Right lobe of liver (tissue), 6 donors: ENCODE measurements around the gene RIMS1. TPM values are rescaled to one million over a fixed set of nuclear protein-coding genes. Genes with fewer than 3 reads are reported as not detected.

Experiments used
- ATAC-seq, 4 donors: fragments of 200-7000 bp; cut with Tn5 transposase; one replicate each; pipeline ENCODE4 v1.9.1; 2020; ENCODE audit warnings: mild to moderate bottlenecking in 4 of 4, moderate library complexity in 4 of 4
- DNase-seq, 3 donors: peaks; one replicate each; pipeline ENCODE4 v3.0.0-alpha.2; 2020
- H3K27ac ChIP-seq, 3 donors: fragments of 200-600 bp; one replicate each; pipeline ENCODE4 v1.8.0; 2022
- H3K27me3 ChIP-seq, 2 donors: fragments of 200-600 bp; one replicate each; pipeline ENCODE4 v1.8.0; 2022
- H3K36me3 ChIP-seq, 4 donors: fragments of 200-600 bp; sonication (generic) in 1 of 4; one replicate each; pipeline versions ENCODE4 v1.5.1 to v1.8.0; 2017 to 2022; ENCODE audit warnings: control low read depth in 1 of 4
- H3K4me1 ChIP-seq, 4 donors: fragments of 200-600 bp; sonication (generic) in 1 of 4; one replicate each; pipeline versions ENCODE4 v1.5.1 to v1.8.0; 2017 to 2022; ENCODE audit warnings: control low read depth in 1 of 4
- H3K4me3 ChIP-seq, 3 donors: fragments of 200-600 bp; one replicate each; pipeline ENCODE4 v1.8.0; 2022
- H3K9me3 ChIP-seq, 4 donors: fragments of 200-600 bp; sonication (generic) in 1 of 4; one replicate each; pipeline versions ENCODE4 v1.5.1 to v1.8.0; 2017 to 2022; ENCODE audit warnings: control low read depth in 1 of 4
- POLR2A ChIP-seq: fragments of 450-650 bp; IDR thresholded peaks from one replicate; pipeline ENCODE4 v1.6.1; 2017; ENCODE audit warnings: antibody characterized with exemption, mild to moderate bottlenecking
- WGBS: methylation state at CpG from one replicate; pipeline ENCODE4 v1.1.6; 2018; ENCODE audit warnings: low coverage, low lambda C conversion rate; ENCODE audit not compliant: insufficient coverage; ENCODE audit errors: missing lambda C conversion rate; 5-methylcytosine and 5-hydroxymethylcytosine counted together
- intact Hi-C, 2 donors: fragments of 100-400 bp; cut with DNase I; formaldehyde crosslinking; loops; one replicate each; pipeline versions ENCODE4 v1.11.2 to v1.14.1; 2022
- total RNA-seq, 6 experiments: library from RNA; depleted of rRNA in 2 of 6; stranded (reverse); fragments of >200 nt in 2 of 6; fragmentation: NEBNext Ultra II Directional in 3 of 6; extraction: Animal tissue kit (Norgen Biotek cat#: 25700) in 3 of 6; gene quantifications; one replicate each; pipeline versions ENCODE4 v1.1.0 to v1.2.4, GENCODE V29; 2016 to 2023
- TF ChIP-seq, protein P1 (sequence below), 4 donors: fragments of 200-600 bp in 3 of 4; fragments of 450-650 bp in 1 of 4; IDR thresholded peaks; one replicate each; pipeline versions ENCODE4 v1.5.1 to v1.8.0; 2016 to 2022; ENCODE audit warnings: antibody characterized with exemption in 4 of 4, mild to moderate bottlenecking in 2 of 4
- donor health status: DM: no; HTN: yes; CAD: no.
- donor health status: DM: no; HTN: no; CAD: no.
- donor health status: DM: no; HTN: no; CAD: no.
- donor health status: DM: no; HTN: yes; CAD: no.
- donor health status: DM: no; HTN: yes; CAD: no.

RIMS1 gene
- total RNA-seq, 6 experiments from 2014 or later: 0.09 to 0.69 TPM; not detected in 4

DNA sequence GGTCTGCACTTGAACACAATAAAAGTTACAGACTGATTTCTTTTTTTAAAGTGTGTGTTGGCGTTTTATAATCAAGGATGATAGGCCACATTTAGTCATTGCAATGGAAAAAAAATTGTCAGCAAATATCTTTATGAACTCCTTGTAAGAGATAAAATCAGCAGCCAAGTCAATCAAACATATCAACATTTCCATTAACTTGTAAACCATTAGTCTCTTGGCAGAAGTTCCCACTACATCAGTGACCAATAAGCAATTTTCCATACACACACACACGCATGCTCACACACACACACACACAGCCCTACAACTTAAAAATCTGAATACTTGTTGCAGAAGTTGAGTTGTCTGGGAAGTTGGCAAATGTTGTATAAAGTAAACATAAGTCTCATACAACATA, 419.6 kb downstream of the RIMS1 start:
- WGBS: 44% methylated on average over 2 of the region's 2 CpGs

DNA sequence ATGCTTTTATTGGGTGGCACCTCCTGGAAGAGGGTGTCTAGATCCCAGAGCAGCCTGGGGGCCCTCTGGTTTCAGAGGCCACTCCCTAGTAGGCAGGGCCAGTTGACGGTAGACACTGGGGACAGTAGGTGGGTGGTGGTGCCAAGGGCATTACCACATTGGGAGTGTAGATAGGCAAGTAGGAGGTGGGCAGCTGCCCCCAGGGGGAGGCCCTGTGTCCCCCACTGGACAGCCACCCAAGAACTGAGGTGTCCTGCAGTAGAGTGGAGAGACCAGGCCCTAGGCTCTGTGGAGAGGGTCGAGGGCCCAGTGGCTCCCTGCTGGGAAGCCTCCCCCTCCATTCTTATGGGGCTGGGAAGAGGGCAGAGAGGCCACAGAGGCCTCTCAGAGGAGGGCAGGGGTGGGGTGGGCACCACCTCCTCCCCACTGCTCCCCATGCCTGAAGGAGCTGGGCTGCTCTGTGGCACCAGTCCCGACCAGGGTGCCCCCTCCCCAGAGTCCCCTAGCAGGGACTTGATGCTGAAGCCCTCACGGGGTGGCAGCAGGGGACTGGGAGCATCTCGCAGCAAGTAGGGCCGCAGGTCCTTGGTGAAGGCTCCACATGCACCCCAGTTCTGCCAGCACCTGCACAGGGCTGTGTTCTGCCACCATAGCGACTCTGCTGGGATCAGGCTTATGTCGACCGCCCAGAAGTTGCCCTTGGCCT, 430.5 kb downstream of the RIMS1 start:
- H3K4me3 ChIP-seq: no peak overlapping the region
- DNase-seq: peak in 2 of 3 donors; percentile 11 to 34
- ATAC-seq: peak in 1 of 4 donors; percentile 44
- no peaks in the 10 kb centered on the region for H3K4me1 ChIP-seq
- H3K27ac ChIP-seq: no peak overlapping the region
- no CpG with 5 or more reads among the region's 9 CpGs for WGBS
- H3K9me3 ChIP-seq: no peaks in the 10 kb centered on the region
- no peaks in the 10 kb centered on the region for H3K36me3 ChIP-seq
- TF ChIP-seq, protein P1, sequence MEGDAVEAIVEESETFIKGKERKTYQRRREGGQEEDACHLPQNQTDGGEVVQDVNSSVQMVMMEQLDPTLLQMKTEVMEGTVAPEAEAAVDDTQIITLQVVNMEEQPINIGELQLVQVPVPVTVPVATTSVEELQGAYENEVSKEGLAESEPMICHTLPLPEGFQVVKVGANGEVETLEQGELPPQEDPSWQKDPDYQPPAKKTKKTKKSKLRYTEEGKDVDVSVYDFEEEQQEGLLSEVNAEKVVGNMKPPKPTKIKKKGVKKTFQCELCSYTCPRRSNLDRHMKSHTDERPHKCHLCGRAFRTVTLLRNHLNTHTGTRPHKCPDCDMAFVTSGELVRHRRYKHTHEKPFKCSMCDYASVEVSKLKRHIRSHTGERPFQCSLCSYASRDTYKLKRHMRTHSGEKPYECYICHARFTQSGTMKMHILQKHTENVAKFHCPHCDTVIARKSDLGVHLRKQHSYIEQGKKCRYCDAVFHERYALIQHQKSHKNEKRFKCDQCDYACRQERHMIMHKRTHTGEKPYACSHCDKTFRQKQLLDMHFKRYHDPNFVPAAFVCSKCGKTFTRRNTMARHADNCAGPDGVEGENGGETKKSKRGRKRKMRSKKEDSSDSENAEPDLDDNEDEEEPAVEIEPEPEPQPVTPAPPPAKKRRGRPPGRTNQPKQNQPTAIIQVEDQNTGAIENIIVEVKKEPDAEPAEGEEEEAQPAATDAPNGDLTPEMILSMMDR (IDR thresholded peaks at IDR 0.05): no peak
- TF ChIP-seq POLR2A: no peak
- no peaks in the 10 kb centered on the region for H3K27me3 ChIP-seq
- intact Hi-C loops: no loop called here

More for the DNA sequence above, 419.6 kb downstream of the RIMS1 start:
- no peak for TF ChIP-seq POLR2A
- TF ChIP-seq, protein P1 (IDR thresholded peaks at IDR 0.05): no peak
- no peak for DNase-seq
- no peak overlapping the region for H3K27ac ChIP-seq
- no peak overlapping the region for H3K4me3 ChIP-seq
- H3K9me3 ChIP-seq: no peaks in the 10 kb centered on the region
- no peaks in the 10 kb centered on the region for H3K4me1 ChIP-seq
- intact Hi-C loops: no loop called here
- H3K36me3 ChIP-seq: no peaks in the 10 kb centered on the region
- ATAC-seq: no peak
- H3K27me3 ChIP-seq: no peaks in the 10 kb centered on the region

DNA sequence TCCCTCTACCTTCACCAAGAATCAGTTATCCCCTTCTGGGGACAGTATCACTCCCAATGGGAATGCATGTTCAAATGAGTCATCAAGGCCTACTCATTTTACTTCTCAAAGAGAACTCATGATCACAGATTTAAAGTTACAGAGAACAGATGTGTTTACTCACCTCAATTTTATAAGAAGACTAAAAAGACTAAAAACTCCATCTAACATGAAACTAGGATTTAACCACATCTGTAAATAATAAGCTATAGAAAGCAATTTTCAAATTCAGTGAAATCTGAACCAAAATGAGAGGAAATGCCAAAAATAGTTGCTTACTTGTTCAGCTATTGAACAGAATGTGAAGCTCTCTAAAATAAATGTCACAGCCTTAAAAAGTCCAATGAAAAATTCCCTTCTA, 435.4 kb downstream of the RIMS1 start:
- Histone ChIP-seq H3K4me3 (no peak overlapping the region), H3K27me3 (no peaks in the 10 kb centered on the region), H3K36me3 (no peaks in the 10 kb centered on the region), H3K9me3 (no peaks in the 10 kb centered on the region), H3K4me1 (no peaks in the 10 kb centered on the region), H3K27ac (no peak overlapping the region)
- no peak for ATAC-seq
- no peak for DNase-seq
- intact Hi-C loops: no loop called here
- TF ChIP-seq, protein P1 (IDR thresholded peaks at IDR 0.05): no peak
- no peak for TF ChIP-seq POLR2A

DNA sequence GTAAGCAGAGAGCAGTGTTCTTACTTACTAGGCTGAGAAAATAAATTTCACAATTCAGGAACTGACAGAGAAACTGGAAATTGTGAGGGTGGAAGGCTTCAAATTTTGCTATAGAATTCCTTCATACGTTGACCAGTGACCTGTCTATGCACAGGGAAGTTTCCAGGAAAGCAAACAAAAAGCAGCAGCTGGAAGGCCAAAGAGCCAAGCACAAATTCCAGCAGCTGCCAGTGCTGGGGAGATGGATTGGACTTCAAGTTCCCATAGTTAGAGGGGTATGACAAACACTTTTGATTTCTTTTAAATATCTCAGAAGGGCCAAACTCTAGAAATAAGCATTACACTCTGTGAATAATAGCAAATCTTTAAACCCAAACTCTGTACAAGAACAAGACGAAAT, 436.4 kb downstream of the RIMS1 start:
- H3K4me1 ChIP-seq: no peaks in the 10 kb centered on the region
- no peak overlapping the region for H3K4me3 ChIP-seq
- ATAC-seq (no peak), DNase-seq (no peak)
- TF ChIP-seq, protein P1 (IDR thresholded peaks at IDR 0.05): no peak
- no peak for TF ChIP-seq POLR2A
- H3K27ac ChIP-seq: no peak overlapping the region
- H3K36me3 ChIP-seq: no peaks in the 10 kb centered on the region
- 41% methylated on average over 2 of the region's 2 CpGs for WGBS
- no peaks in the 10 kb centered on the region for H3K9me3 ChIP-seq
- intact Hi-C loops: no loop called here
- no peaks in the 10 kb centered on the region for H3K27me3 ChIP-seq
